GM21529 (cell line): ENCODE results near the gene RFC4.

Experiments used
- ATAC-seq: cut with Tn5 transposase; IDR thresholded peaks from one replicate; pipeline ENCODE4 v1.9.1; 2021; ENCODE audit not compliant: unreplicated experiment

Gene RFC4

DNA sequence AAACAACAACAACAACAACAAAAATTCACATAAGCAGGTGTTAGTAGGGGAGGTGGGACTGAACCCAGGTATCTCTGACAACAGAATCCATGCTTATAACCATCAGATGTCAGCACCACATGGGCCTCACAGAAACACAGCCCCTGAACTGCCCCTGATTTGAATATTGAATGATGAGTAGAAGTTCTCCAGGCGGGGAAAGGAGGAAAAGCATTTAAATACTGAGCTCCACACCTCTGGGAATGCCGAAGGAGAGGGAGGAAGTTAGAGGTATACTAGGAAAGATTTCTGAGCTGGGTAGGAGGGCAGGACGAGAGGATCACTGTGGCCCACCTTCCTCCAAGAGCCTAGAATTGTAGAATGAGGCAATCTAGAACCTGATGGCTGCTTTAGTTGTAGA lies 54.8 kb downstream of the RFC4 start:
- no peak for ATAC-seq

DNA sequence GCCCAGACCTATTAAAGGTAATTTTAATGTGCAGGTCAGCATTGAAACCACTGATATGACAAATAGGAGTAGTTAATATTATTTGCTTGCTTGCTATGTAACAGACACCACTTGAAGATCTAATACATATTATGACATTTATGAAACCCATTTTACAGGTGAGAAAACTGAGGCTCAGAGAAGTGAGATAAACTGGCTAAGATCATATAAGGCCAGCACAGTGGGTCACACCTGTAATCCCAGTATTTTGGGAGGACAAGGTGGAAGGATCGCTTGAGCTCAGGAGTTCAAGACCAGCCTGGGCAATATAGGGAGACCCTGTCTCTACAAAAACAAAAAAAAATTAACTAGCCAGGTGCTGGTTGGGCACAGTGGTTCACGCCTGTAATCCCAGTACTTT lies 56.0 kb downstream of the RFC4 start:
- no peak for ATAC-seq

DNA sequence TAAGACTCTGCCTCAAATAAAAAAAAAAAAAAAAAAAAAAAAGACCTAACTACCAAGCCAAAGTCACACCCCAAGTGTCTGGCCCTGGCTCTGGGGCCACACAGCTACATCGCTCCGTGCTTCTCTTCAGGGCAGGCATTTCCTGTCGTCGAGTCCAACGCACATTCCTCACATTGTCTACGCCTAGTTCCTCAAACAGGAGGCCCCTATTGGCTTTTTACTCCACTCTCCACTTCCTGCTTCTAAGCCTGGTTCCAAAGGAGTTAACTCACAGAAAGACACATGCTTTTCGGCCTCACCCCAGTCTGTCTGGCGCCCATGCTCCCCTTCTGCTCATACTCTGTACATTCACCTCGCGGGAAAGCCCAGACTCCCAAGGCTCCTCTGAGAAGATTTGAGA lies 60.3 kb downstream of the RFC4 start:
- no peak for ATAC-seq

DNA sequence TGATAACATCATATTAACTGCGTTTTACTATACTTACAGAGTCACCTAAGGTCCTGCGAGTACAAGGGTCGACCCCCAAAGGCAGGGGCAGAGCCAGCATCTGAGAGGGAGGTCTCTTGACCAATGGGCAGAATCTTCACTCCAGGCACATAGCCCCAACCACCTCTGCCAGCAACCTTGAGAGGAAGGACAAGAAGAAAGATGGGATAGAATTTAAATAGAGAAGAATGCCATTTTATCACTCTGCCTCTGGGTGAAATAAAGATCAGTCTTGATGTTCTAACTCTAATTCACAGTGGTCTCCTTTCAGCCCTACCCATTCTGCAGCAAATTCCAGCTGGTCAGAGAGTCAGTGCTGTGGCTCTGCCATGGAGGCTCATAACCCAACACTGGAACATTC lies 62.6 kb downstream of the RFC4 start:
- no peak for ATAC-seq

DNA sequence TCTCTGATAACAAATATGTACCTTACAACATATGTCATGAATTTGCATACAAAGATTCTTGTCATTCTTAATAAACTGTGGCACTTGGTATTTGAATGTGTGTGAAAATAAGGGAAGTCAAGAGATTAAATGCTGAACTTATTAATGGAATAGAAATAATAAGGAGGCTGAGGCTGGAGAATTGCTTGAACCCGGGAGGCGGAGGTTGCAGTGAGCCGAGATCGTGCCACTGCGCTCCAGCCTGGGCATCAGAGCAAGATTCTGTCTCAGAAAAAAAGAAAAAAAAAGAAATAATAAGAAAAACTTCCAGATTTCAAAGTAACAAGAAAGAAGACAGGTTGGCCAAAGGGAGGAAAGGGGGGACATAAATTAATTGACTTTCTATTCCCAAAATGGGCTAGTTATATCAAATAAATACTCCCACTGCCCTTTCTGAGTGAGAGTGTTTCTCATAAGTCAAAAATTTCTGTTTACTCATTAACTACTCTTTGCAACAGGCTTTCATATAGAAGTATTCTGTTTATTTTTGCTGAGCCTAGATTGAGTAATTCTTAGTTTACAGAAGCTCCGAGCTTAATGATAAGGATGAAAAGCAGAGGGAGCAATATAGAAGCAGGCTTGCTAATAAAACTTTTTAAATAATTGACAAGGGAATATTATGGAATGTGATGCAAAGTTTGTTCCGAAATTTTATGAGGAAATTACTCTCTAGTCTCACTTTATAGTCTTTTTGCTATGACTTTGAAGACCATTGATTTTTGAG lies 63.5 kb downstream of the RFC4 start:
- ATAC-seq, result no peak
